GM23338 (cell line): ENCODE measurements around the gene FSIP1. TPM values are rescaled to one million over a fixed set of nuclear protein-coding genes. Genes with fewer than 3 reads are reported as not detected.

ENCODE experiments used
- ATAC-seq: fragments of 200-7000 bp; cut with Tn5 transposase; 3 replicates; pipeline ENCODE4 v1.9.1; 2020
- DNase-seq: peaks from one replicate; pipeline ENCODE4 v3.0.0-alpha.2; 2015; ENCODE audit warnings: low spot score
- H2AFZ ChIP-seq: fragments of 200-600 bp; sonication (generic); 2 replicates; pipeline ENCODE4 v1.8.0; 2016; ENCODE audit warnings: antibody characterized with exemption, mild to moderate bottlenecking, moderate library complexity
- H3F3A ChIP-seq: fragments of 200-600 bp; sonication (generic); replicated peaks from 2 replicates; pipeline ENCODE4 v1.8.0; 2017; ENCODE audit warnings: antibody characterized with exemption, mixed run types, low read depth
- H3K27ac ChIP-seq: fragments of 200-600 bp; sonication (generic); 2 replicates; pipeline ENCODE4 v1.6.1; 2016; ENCODE audit warnings: low read depth
- H3K27me3 ChIP-seq: fragments of 200-600 bp; sonication (generic); 2 replicates; pipeline ENCODE4 v1.8.0; 2016; ENCODE audit warnings: mild to moderate bottlenecking, mixed run types, moderate library complexity; ENCODE audit not compliant: insufficient read depth
- H3K36me3 ChIP-seq: fragments of 200-600 bp; sonication (generic); 2 replicates; pipeline ENCODE4 v1.8.0; 2016; ENCODE audit warnings: mild to moderate bottlenecking; ENCODE audit not compliant: insufficient read depth
- H3K4me1 ChIP-seq: fragments of 200-600 bp; sonication (generic); 2 replicates; pipeline ENCODE4 v1.8.0; 2016; ENCODE audit warnings: mild to moderate bottlenecking, moderate library complexity; ENCODE audit not compliant: insufficient read depth
- H3K4me2 ChIP-seq: fragments of 200-600 bp; sonication (generic); 2 replicates; pipeline ENCODE4 v1.7.1; 2017; ENCODE audit warnings: mixed run types
- H3K4me3 ChIP-seq: fragments of 200-600 bp; sonication (generic); 2 replicates; pipeline ENCODE4 v1.6.1; 2016; ENCODE audit warnings: mixed run types
- H3K79me2 ChIP-seq: fragments of 200-600 bp; sonication (generic); replicated peaks from 2 replicates; pipeline ENCODE4 v1.8.0; 2017; ENCODE audit warnings: mild to moderate bottlenecking; ENCODE audit not compliant: insufficient read depth
- H3K9me2 ChIP-seq: fragments of 200-600 bp; sonication (generic); 2 replicates; pipeline ENCODE4 v1.8.0; 2017; ENCODE audit not compliant: insufficient read depth
- H4K20me1 ChIP-seq: fragments of 200-600 bp; sonication (generic); replicated peaks from 2 replicates; pipeline ENCODE4 v1.8.0; 2017; ENCODE audit warnings: mild to moderate bottlenecking; ENCODE audit not compliant: insufficient read depth
- H3K27ac Mint-ChIP-seq: 2 replicates; pipeline ENCODE4 v1.8.0; 2020; ENCODE audit warnings: inconsistent platforms, mild to moderate bottlenecking, moderate library complexity, mixed read lengths
- H3K27me3 Mint-ChIP-seq: 3 replicates; pipeline ENCODE4 v1.8.0; 2022; ENCODE audit warnings: low read depth, mild to moderate bottlenecking, moderate library complexity, mixed read lengths, inconsistent platforms; ENCODE audit not compliant: insufficient read depth, poor library complexity
- H3K36me3 Mint-ChIP-seq: 3 replicates; pipeline ENCODE4 v1.8.0; 2021; ENCODE audit warnings: low read depth, mild to moderate bottlenecking, inconsistent platforms, moderate library complexity, mixed read lengths
- H3K4me1 Mint-ChIP-seq: 3 replicates; pipeline ENCODE4 v1.8.0; 2020; ENCODE audit warnings: mild to moderate bottlenecking, inconsistent platforms, mixed read lengths
- H3K4me3 Mint-ChIP-seq: 3 replicates; pipeline ENCODE4 v1.8.0; 2021; ENCODE audit warnings: moderate library complexity, mild to moderate bottlenecking, inconsistent platforms, mixed read lengths
- H3K9me3 Mint-ChIP-seq: 3 replicates; pipeline ENCODE4 v1.8.0; 2020; ENCODE audit warnings: moderate library complexity, mild to moderate bottlenecking, inconsistent platforms, mixed read lengths
- CREB1 ChIP-seq: fragments of 250-450 bp; sonication (Bioruptor Pico); IDR thresholded peaks from 2 replicates; pipeline ENCODE4 v1.5.0; 2020; ENCODE audit warnings: low read depth, mild to moderate bottlenecking, moderate library complexity
- EZH2 ChIP-seq: fragments of 200-600 bp; sonication (generic); IDR thresholded peaks from one replicate; pipeline ENCODE4 v1.8.0; 2017; ENCODE audit warnings: antibody characterized with exemption, mild to moderate bottlenecking, low read depth; ENCODE audit not compliant: unreplicated experiment
- EZH2phosphoT487 ChIP-seq: fragments of 200-600 bp; sonication (generic); IDR thresholded peaks from one replicate; pipeline ENCODE4 v1.8.1; 2018; ENCODE audit warnings: antibody characterized with exemption; ENCODE audit not compliant: unreplicated experiment
- JUNB ChIP-seq: IDR thresholded peaks from one replicate; pipeline ENCODE4 v1.6.1; 2016; ENCODE audit warnings: antibody characterized with exemption; ENCODE audit not compliant: unreplicated experiment
- NANOG ChIP-seq: IDR thresholded peaks from 2 replicates; pipeline ENCODE4 v1.6.1; 2016; ENCODE audit warnings: antibody characterized with exemption, borderline replicate concordance
- POLR2AphosphoS5 ChIP-seq: IDR thresholded peaks from 2 replicates; pipeline ENCODE4 v1.6.1; 2016; ENCODE audit warnings: antibody characterized with exemption, low read depth
- REST ChIP-seq: IDR thresholded peaks from one replicate; pipeline ENCODE4 v1.6.1; 2018; ENCODE audit warnings: antibody characterized with exemption; ENCODE audit not compliant: unreplicated experiment
- STAT1 ChIP-seq: IDR thresholded peaks from one replicate; pipeline ENCODE4 v1.6.1; 2016; ENCODE audit warnings: antibody characterized with exemption; ENCODE audit not compliant: unreplicated experiment
- ZNF114 ChIP-seq: fragments of 250-450 bp; sonication (Bioruptor Pico); IDR thresholded peaks from 2 replicates; pipeline ENCODE4 v1.5.0; 2020; ENCODE audit warnings: mild to moderate bottlenecking, moderate library complexity
- ZNF331 ChIP-seq: fragments of 250-450 bp; sonication (Bioruptor Pico); IDR thresholded peaks from 2 replicates; pipeline ENCODE4 v1.5.0; 2020; ENCODE audit warnings: low read depth, mild to moderate bottlenecking, moderate library complexity
- polyA plus RNA-seq: library from polyadenylated mRNA; unstranded; fragments of >200 nt; fragmentation: Nextera tagmentation; extraction: Ambion mirVana; gene quantifications from 2 replicates; pipeline ENCODE4 v1.2.1, GENCODE V29; 2016
- total RNA-seq: library from RNA; depleted of rRNA; stranded (reverse); fragments of >200 nt; shearing (Covaris generic); gene quantifications from 2 replicates; pipeline ENCODE4 v1.2.3, GENCODE V29; 2014
- TF ChIP-seq, protein P1 (sequence below): IDR thresholded peaks from 2 replicates; pipeline ENCODE4 v1.6.1; 2016; ENCODE audit warnings: antibody characterized with exemption

Gene FSIP1
- total and polyA plus RNA-seq, 2 experiments from 2014 or later = 0.92 to 2.1 TPM

- TF ChIP-seq REST (no peak), EZH2 (no peak), JUNB (no peak)
Measured at GRCh38 chr15:39682366-39682765, 100.3 kb downstream of the FSIP1 start (continued).

DNA sequence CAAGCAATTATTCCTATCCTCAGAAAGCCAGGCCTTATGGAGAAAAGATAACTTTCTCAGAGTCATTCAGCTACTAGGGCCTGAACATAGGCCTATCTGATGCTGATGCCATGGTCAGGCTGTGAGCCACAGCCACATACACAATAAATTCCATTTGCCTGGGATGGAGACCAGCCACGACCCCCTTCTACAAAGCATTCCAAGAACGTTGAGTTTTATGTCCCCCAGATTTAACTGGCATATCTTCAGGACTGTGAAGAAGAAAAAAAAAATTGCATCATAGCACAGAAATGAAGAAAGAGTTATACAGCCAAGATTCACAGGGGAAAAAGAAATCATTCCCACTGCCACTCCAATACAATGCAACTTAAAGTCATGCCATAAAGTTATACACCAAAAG is 101.8 kb downstream of the FSIP1 start:
- no peak for DNase-seq
- Mint-ChIP-seq H3K36me3 (no peaks in the 10 kb centered on the region), H3K27me3 (peaks cover 4% of the 10 kb centered on the region), H3K4me3 (no peak overlapping the region), H3K9me3 (no peaks in the 10 kb centered on the region), H3K4me1 (no peaks in the 10 kb centered on the region), H3K27ac (no peak overlapping the region)
- Histone ChIP-seq H3K4me1 (no peaks in the 10 kb centered on the region), H3K36me3 (no peaks in the 10 kb centered on the region), H3K27ac (no peak overlapping the region), H3K9me2 (no peaks in the 10 kb centered on the region), H3K4me2 (no peak overlapping the region), H2AFZ (no peak overlapping the region), H4K20me1 (no peaks in the 10 kb centered on the region), H3F3A (no peaks in the 10 kb centered on the region), H3K4me3 (no peak overlapping the region), H3K79me2 (no peaks in the 10 kb centered on the region), H3K27me3 (no peaks in the 10 kb centered on the region)
- no peak for ATAC-seq
- TF ChIP-seq EZH2phosphoT487 (no peak), NANOG (no peak), STAT1 (no peak)
- TF ChIP-seq, protein P1, sequence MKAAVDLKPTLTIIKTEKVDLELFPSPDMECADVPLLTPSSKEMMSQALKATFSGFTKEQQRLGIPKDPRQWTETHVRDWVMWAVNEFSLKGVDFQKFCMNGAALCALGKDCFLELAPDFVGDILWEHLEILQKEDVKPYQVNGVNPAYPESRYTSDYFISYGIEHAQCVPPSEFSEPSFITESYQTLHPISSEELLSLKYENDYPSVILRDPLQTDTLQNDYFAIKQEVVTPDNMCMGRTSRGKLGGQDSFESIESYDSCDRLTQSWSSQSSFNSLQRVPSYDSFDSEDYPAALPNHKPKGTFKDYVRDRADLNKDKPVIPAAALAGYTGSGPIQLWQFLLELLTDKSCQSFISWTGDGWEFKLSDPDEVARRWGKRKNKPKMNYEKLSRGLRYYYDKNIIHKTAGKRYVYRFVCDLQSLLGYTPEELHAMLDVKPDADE = no peak

DNA sequence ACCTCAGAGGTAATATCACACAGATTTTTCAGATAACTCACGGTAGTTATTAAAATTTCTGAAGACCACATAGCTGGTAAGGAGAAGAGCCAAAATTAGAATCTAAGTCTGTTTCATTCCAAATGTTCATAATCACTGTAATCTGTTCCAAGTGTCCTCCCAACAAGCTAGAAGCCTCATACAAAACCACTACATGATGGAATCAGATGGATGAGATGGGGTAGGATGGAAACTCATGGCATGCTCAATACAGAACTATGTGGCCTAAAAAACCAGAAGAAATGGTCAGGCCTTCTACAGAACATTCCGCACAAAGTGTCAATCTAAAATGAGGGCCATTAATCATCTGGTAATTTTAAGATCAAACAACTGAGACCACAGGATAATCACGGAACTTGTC is 110.0 kb downstream of the FSIP1 start:
- Mint-ChIP-seq H3K4me3 (no peak overlapping the region), H3K4me1 (peaks cover 5% of the 10 kb centered on the region), H3K27me3 (peaks cover 4% of the 10 kb centered on the region), H3K9me3 (no peaks in the 10 kb centered on the region), H3K36me3 (no peaks in the 10 kb centered on the region), H3K27ac (no peak overlapping the region)
- no peaks in the 10 kb centered on the region for H3K36me3 ChIP-seq
- no peak overlapping the region for H3K27ac ChIP-seq
- no peaks in the 10 kb centered on the region for H3K79me2 ChIP-seq
- no peaks in the 10 kb centered on the region for H3K9me2 ChIP-seq
- H3K4me2 ChIP-seq = no peak overlapping the region
- no peak for ATAC-seq
- DNase-seq = no peak
- H2AFZ ChIP-seq = no peak overlapping the region
- no peaks in the 10 kb centered on the region for H3K4me1 ChIP-seq
- no peaks in the 10 kb centered on the region for H3K27me3 ChIP-seq
- no peaks in the 10 kb centered on the region for H4K20me1 ChIP-seq
- no peaks in the 10 kb centered on the region for H3F3A ChIP-seq
- H3K4me3 ChIP-seq = no peak overlapping the region
- no peak for TF ChIP-seq REST
- TF ChIP-seq ZNF114 (CRISPR knock-in tag) = no peak
- TF ChIP-seq, protein P1 = no peak
- no peak for TF ChIP-seq STAT1
- TF ChIP-seq NANOG = no peak
- TF ChIP-seq CREB1 = no peak
- TF ChIP-seq ZNF331 = no peak
- TF ChIP-seq POLR2AphosphoS5 = no peak
- no peak for TF ChIP-seq EZH2phosphoT487
- no peak for TF ChIP-seq JUNB
- TF ChIP-seq EZH2 = no peak
